Measurements from ENCODE around the gene SETD2.
A peak's percentile ranks its signal among the peaks of the same experiment; 100 is the strongest.

Gene SETD2

GRCh38 chr3:46998852-46999515, 164.9 kb downstream of the SETD2 start:
- DNase-seq (ENCODE audit: low read depth, low spot score), result no peak

- DNase-seq (ENCODE audit: low read depth, low spot score), result peak; percentile 76
Measured at GRCh38 chr3:46998121-46998851, 165.6 kb downstream of the SETD2 start.

GRCh38 chr3:46997453-46998091, 166.3 kb downstream of the SETD2 start:
- no peak for DNase-seq (ENCODE audit: low read depth, low spot score)

- no peak for DNase-seq (ENCODE audit: low read depth, low spot score)
Measured at GRCh38 chr3:46996689-46997452, 167.0 kb downstream of the SETD2 start.

GRCh38 chr3:46995901-46996562, 167.9 kb downstream of the SETD2 start:
- DNase-seq (ENCODE audit: low read depth, low spot score), result no peak

- no peak for DNase-seq (ENCODE audit: low read depth, low spot score)
Measured at GRCh38 chr3:46994801-46995731, 168.8 kb downstream of the SETD2 start.

- DNase-seq (ENCODE audit: low read depth, low spot score), result no peak
Measured at GRCh38 chr3:46993986-46994385, 169.9 kb downstream of the SETD2 start.

GRCh38 chr3:46993292-46993691, 170.6 kb downstream of the SETD2 start:
- no peak for DNase-seq (ENCODE audit: low read depth, low spot score)

GRCh38 chr3:46992231-46992630, 171.7 kb downstream of the SETD2 start:
- DNase-seq (ENCODE audit: low read depth, low spot score), result no peak

- DNase-seq (ENCODE audit: low read depth, low spot score), result no peak
Measured at GRCh38 chr3:46991406-46992165, 172.3 kb downstream of the SETD2 start.

- no peak for DNase-seq (ENCODE audit: low read depth, low spot score)
Measured at GRCh38 chr3:46990573-46991374, 173.1 kb downstream of the SETD2 start.

GRCh38 chr3:46989146-46989810, 174.6 kb downstream of the SETD2 start:
- DNase-seq (ENCODE audit: low read depth, low spot score), result no peak

GRCh38 chr3:46988616-46989015, 175.3 kb downstream of the SETD2 start:
- no peak for DNase-seq (ENCODE audit: low read depth, low spot score)

- no peak for DNase-seq (ENCODE audit: low read depth, low spot score)
Measured at GRCh38 chr3:46987743-46988401, 176.0 kb downstream of the SETD2 start.

- no peak for DNase-seq (ENCODE audit: low read depth, low spot score)
Measured at GRCh38 chr3:46987319-46987742, 176.6 kb downstream of the SETD2 start.

- no peak for DNase-seq (ENCODE audit: low read depth, low spot score)
Measured at GRCh38 chr3:46986782-46987310, 177.1 kb downstream of the SETD2 start.

- DNase-seq (ENCODE audit: low read depth, low spot score), result no peak
Measured at GRCh38 chr3:46986055-46986730, 177.7 kb downstream of the SETD2 start.

Data from astrocyte of the hippocampus (primary cell).